GM19240 (cell line): ENCODE data around the gene GFPT2.

Experiments
- DNase-seq: peaks from one replicate; pipeline ENCODE4 v3.0.0; 2011; ENCODE audit warnings: low spot score; ENCODE audit not compliant: insufficient read length

GFPT2 gene

GRCh38 chr5:180378438-180379344 is 25.6 kb upstream of the GFPT2 start:
- no peak for DNase-seq

GRCh38 chr5:180377556-180378197 is 24.5 kb upstream of the GFPT2 start:
- DNase-seq, result no peak

- DNase-seq, result no peak
Observed at GRCh38 chr5:180376511-180376910, 23.4 kb upstream of the GFPT2 start.

GRCh38 chr5:180375955-180376354 is 22.8 kb upstream of the GFPT2 start:
- DNase-seq, result no peak

- no peak for DNase-seq
Observed at GRCh38 chr5:180375291-180375690, 22.2 kb upstream of the GFPT2 start.

- no peak for DNase-seq
Observed at GRCh38 chr5:180373870-180374269, 20.7 kb upstream of the GFPT2 start.

- no peak for DNase-seq
Observed at GRCh38 chr5:180373454-180373853, 20.3 kb upstream of the GFPT2 start.

GRCh38 chr5:180371949-180372348 is 18.8 kb upstream of the GFPT2 start:
- DNase-seq, result no peak

- DNase-seq, result no peak
Observed at GRCh38 chr5:180370861-180371641, 17.9 kb upstream of the GFPT2 start.

GRCh38 chr5:180367991-180368390 is 14.9 kb upstream of the GFPT2 start:
- DNase-seq, result no peak

- no peak for DNase-seq
Observed at GRCh38 chr5:180367300-180367699, 14.2 kb upstream of the GFPT2 start.

GRCh38 chr5:180366326-180366725 is 13.2 kb upstream of the GFPT2 start:
- no peak for DNase-seq

- DNase-seq, result no peak
Observed at GRCh38 chr5:180365829-180366228, 12.7 kb upstream of the GFPT2 start.

- DNase-seq, result no peak
Observed at GRCh38 chr5:180364306-180364856, 11.2 kb upstream of the GFPT2 start.

- no peak for DNase-seq
Observed at GRCh38 chr5:180360078-180360957, 7.2 kb upstream of the GFPT2 start.

- DNase-seq, result no peak
Observed at GRCh38 chr5:180358694-180359093, 5.6 kb upstream of the GFPT2 start.

- DNase-seq, result no peak
Observed at GRCh38 chr5:180358179-180358578, 5.0 kb upstream of the GFPT2 start.

- no peak for DNase-seq
Observed at GRCh38 chr5:180354966-180355365, 1.8 kb upstream of the GFPT2 start.

GRCh38 chr5:180353980-180354452 is 880 bp upstream of the GFPT2 start:
- DNase-seq, result no peak
